GM18520 (cell line): ENCODE data around the gene LRP10.

Experiments used
- ATAC-seq: cut with Tn5 transposase; IDR thresholded peaks from one replicate; pipeline ENCODE4 v1.9.1; 2021; ENCODE audit not compliant: unreplicated experiment

The LRP10 gene

GRCh38 chr14:22884738-22885523 lies 13.4 kb downstream of the LRP10 start:
- no peak for ATAC-seq

DNA sequence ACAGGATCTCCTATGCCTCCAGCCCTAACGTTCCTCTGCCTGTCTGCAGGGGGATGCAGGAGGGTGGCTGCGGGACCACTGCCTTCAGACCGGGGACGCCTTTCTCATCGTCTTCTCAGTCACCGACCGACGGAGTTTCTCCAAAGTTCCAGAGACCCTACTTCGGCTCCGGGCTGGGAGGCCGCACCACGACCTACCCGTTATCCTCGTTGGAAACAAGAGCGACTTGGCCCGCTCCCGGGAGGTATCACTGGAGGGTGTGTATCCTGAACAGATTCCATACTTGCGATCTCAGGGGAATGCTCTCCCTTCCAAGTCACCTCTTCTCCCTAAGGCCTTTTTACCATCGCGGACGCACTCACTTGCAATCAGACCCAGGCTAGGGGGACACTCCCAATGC lies 14.4 kb downstream of the LRP10 start:
- no peak for ATAC-seq

DNA sequence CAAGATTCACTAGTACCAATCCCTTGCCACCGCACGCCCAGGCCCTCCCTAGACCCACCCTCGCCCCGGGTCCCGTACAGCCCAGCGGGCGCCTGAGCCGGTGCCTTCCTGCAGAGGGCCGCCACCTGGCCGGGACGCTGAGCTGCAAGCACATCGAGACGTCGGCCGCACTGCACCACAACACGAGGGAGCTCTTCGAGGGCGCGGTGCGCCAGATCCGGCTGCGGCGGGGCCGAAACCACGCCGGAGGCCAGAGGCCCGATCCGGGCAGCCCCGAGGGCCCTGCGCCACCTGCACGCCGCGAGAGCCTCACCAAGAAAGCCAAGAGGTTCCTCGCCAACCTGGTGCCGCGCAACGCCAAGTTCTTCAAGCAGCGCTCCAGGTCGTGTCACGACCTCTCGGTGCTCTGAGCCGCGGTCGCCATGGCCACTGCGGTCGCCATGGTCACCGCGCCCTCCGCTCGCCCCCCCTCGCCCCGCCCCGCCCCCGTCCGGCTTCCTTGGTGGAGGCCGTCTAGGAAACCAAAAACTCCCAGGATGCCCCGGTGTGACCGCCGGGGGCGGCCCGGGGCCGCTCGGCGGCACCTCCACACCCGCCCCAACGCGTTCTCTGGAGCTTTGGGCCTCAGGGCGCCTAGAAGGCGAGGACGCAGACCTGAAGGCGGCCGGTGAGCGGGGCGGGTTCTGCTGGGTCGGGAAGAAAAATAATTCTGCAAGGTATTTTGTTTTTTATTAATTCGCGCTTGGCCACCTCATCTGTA lies 15.1 kb downstream of the LRP10 start:
- peak; percentile 36 for ATAC-seq

- ATAC-seq = peak; percentile 29
Measured at GRCh38 chr14:22887260-22887989, 15.9 kb downstream of the LRP10 start.

- ATAC-seq = peak; percentile 30
Measured at GRCh38 chr14:22887990-22888378, 16.4 kb downstream of the LRP10 start.

DNA sequence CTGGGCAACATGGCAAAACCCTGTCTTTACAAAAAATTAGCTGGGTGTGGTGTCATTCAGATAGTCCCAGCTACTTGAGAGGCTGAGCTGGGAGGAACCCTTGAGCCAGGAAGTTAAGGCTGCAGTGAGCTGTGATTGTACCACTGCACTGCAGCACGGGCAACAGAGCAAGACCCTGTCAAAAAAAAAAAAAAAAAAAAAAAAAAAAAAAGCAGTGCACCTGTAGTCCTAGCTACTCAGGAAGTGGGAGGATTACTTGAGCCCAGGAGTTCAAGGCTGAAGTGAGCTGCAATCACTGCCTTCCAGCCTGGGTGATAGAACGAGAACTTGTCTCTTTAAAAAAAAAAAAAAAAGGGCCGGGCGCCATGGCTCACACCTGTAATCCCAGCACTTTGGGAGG lies 17.1 kb downstream of the LRP10 start:
- no peak for ATAC-seq

- no peak for ATAC-seq
Measured at GRCh38 chr14:22890416-22890815, 18.9 kb downstream of the LRP10 start.

DNA sequence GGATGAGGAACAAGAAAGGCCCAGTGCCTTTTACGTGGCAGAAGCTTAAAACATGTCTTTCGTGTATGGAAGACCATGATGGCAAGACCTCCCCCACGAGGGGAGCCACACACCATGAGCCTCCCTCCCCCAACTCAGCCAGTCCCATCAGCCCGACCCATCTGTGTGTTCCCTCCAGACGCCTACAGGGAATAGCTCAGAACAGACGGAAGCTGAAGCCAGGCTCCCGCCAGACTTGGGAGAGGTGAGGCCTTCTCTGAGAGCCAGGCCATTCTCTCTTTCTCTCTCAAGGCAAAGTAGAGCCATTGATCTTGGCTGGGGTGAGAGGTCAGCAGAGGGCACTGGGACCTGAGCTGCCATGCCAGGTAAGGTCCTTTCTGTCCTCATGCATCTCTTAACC lies 20.9 kb downstream of the LRP10 start:
- no peak for ATAC-seq

- no peak for ATAC-seq
Measured at GRCh38 chr14:22893706-22894105, 22.2 kb downstream of the LRP10 start.

- no peak for ATAC-seq
Measured at GRCh38 chr14:22895402-22895801, 23.9 kb downstream of the LRP10 start.

DNA sequence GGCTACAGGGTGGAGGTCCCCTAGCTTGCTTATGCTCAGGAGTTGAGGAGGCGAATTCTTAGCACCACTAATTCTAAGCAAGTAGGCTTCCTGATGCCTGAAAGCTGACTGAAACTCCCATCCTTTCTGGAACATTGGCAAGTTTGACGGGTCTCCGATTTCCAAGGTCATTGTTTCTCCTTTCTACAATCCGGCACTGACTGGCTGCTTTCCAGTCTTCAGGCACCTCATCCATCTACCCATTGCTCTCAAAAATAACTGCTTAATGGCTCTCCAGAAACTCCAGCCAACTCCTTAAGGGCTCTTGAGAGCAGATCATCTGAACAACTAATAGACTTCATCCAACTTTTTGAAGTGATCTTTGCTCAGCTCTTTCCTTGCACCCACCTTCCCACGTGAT lies 24.8 kb downstream of the LRP10 start:
- no peak for ATAC-seq

- no peak for ATAC-seq
Measured at GRCh38 chr14:22896760-22897159, 25.2 kb downstream of the LRP10 start.

GRCh38 chr14:22897357-22897756 lies 25.8 kb downstream of the LRP10 start:
- ATAC-seq = no peak

- ATAC-seq = no peak
Measured at GRCh38 chr14:22898302-22899090, 27.0 kb downstream of the LRP10 start.

DNA sequence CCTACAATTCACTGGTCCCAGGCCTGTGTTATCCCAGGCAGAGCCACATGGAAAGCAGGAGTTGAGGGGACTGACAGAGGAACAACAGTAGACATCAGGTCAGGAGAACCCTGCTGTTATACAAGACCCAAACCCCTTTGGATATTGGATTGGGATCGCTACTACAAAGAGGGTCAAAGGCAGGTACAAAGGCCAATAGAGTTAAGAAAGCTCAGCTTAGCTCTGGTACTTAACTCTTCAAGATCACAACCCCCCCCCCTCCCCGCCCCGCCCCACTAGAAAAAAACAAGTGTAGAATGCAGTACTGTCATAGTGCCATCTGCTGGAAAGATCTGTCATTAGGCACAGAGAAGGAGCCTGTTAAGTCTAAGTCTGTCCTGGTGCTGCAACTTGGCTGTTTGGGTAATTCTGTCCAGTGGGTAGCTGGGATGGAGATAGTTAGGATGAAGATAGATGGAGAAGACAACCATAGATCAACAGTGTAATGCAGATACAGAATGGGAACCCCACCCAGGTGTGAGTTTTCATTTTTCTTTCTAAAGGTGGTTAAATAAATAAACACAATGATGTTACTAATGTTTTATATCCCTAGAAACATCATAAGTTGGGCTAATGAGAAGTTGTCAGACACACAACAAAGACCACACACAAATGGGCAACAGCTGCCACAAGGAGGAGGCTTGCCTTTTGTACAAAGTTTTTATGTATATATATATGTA lies 28.7 kb downstream of the LRP10 start:
- ATAC-seq = peak; percentile 43

DNA sequence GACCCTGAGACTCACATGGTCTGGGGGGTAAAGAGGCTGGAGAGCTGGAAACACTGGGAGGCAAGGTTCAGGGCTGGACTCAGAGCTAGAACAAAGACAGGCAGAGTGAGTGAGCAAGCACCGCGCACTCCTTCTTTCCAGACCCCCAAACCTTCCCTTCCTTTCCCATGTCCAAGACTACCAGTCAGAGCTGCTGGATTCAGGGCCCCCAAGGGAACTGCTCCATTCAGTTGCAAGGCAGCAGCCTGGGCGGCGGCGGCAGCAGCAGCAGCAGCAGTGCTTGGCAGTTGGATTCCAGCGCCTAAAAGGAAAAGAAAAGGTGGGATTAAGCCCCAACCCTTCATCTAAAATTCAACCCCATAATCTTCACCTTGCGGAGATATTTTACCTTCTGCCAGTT lies 30.3 kb downstream of the LRP10 start:
- ATAC-seq = no peak

DNA sequence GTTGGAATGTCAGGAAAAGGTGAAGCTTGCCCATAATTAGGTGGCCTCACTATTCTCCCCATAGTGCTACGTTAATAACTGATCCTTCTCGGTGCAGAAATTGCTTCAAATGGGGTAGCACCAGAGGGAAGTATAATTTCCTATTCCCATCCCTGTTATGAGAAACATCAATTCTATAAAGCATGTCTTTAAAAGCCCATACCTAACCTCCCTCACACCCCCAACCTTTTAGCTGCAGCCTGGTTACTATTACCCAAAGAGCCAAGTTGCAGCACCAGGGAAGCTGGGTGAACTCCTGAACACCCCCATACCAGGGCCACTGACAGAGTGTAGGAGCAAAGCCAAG lies 32.2 kb downstream of the LRP10 start:
- no peak for ATAC-seq

DNA sequence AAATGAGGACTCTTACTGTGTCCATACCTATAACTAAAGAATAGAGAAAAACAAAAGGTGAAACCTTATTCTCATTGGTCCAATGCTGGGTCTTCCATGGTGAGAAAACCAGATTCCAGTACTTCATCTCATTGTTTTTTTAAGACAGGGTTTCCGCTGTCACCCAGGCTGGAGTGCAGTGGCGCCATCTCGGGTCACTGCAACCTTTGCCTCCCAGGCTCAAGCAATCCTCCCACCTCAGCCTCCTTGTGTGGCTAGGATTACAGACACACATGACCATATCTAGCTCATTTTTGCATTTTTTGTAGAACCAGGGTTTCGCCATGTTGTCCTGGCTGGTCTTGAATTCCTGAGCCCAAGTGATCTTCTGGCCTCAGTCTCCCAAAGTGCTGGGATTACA lies 34.1 kb downstream of the LRP10 start:
- ATAC-seq = no peak

GRCh38 chr14:22906073-22906472 lies 34.5 kb downstream of the LRP10 start:
- no peak for ATAC-seq

DNA sequence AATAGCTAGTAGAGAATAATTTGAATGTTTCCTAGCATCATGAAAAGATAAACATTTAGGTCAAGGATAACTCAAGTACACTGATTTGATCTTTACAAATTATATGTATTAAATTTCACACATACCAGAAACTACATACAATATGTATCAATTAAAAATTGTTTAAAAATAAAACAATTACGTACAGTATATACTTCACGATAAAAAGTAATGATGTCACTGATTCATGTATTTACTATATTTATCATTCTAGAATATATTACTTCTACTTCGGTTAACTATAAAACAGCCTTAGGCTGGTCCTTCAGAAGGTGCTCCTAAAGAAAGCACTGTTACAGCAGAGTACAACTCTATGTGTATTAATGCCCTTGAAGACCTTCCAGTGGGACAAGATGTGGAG lies 35.9 kb downstream of the LRP10 start:
- ATAC-seq = no peak

DNA sequence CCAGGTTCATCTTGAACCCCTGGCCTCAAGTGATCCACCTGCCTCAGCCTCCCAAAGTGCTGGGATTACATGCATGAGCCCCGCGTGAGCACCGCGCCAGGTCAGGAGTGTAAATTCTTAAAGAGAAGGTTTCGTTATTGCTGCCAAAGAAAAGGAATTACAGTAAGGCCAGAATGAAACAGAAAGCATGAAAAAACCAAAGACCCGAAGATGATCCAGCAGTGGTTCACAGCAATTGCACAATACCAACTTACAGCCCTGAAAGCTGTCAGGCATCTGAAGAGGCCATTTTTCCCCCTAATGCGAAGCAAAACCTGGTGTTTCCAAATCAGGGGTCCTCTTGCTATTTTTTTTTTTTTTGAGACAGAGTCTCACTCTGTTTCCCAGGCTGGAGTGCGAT lies 37.1 kb downstream of the LRP10 start:
- no peak for ATAC-seq
